WERI-Rb-1 (cell line): Measurements from ENCODE around the gene EDN3.

ENCODE experiments used
- DNase-seq: peaks from one replicate; pipeline ENCODE4 v3.0.0-alpha.2; 2020
- H3K27ac ChIP-seq: fragments of 250-450 bp; sonication (Bioruptor Pico); 2 replicates; pipeline ENCODE4 v1.5.1; 2020; ENCODE audit warnings: mild to moderate bottlenecking, moderate library complexity
- H3K27me3 ChIP-seq: fragments of 250-450 bp; sonication (Bioruptor Pico); 2 replicates; pipeline ENCODE4 v1.5.1; 2021; ENCODE audit warnings: mild to moderate bottlenecking, low read depth, moderate library complexity; ENCODE audit not compliant: insufficient read depth, severe bottlenecking
- H3K36me3 ChIP-seq: fragments of 250-450 bp; sonication (Bioruptor Pico); 2 replicates; pipeline ENCODE4 v1.5.1; 2020; ENCODE audit warnings: mild to moderate bottlenecking, moderate library complexity
- H3K4me3 ChIP-seq: 2 replicates; pipeline ENCODE4 v1.5.1; 2011; ENCODE audit warnings: low read depth, mild to moderate bottlenecking, control low read depth, low read length
- H3K9me3 ChIP-seq: fragments of 250-450 bp; sonication (Bioruptor Pico); 2 replicates; pipeline ENCODE4 v1.5.1; 2021; ENCODE audit warnings: mild to moderate bottlenecking, moderate library complexity; ENCODE audit not compliant: severe bottlenecking
- CTCF ChIP-seq: IDR thresholded peaks from 2 replicates; pipeline ENCODE4 v1.5.1; 2011; ENCODE audit warnings: low read depth, mild to moderate bottlenecking, control low read depth, inconsistent platforms, low read length

Gene EDN3

GRCh38 chr20:59350330-59351156, 50.1 kb downstream of the EDN3 start:
- Histone ChIP-seq H3K9me3 (no peaks in the 10 kb centered on the region), H3K36me3 (no peaks in the 10 kb centered on the region), H3K27ac (no peak overlapping the region), H3K4me3 (no peak overlapping the region), H3K27me3 (no peaks in the 10 kb centered on the region)
- no peak for DNase-seq
- no peak for TF ChIP-seq CTCF

- no peaks in the 10 kb centered on the region for H3K36me3 ChIP-seq
- no peaks in the 10 kb centered on the region for H3K9me3 ChIP-seq
- no peaks in the 10 kb centered on the region for H3K27me3 ChIP-seq
- no peak overlapping the region for H3K27ac ChIP-seq
- no peak for DNase-seq
- no peak for TF ChIP-seq CTCF
- H3K4me3 ChIP-seq: no peak overlapping the region
Observed at GRCh38 chr20:59351157-59352040, 51.0 kb downstream of the EDN3 start.

- no peaks in the 10 kb centered on the region for H3K9me3 ChIP-seq
Observed at GRCh38 chr20:59352541-59352940, 52.1 kb downstream of the EDN3 start.

GRCh38 chr20:59352990-59353389, 52.6 kb downstream of the EDN3 start:
- DNase-seq: no peak
- H3K27ac ChIP-seq: no peak overlapping the region
- H3K27me3 ChIP-seq: no peaks in the 10 kb centered on the region
- no peaks in the 10 kb centered on the region for H3K9me3 ChIP-seq
- H3K4me3 ChIP-seq: no peak overlapping the region
- TF ChIP-seq CTCF: no peak
- no peaks in the 10 kb centered on the region for H3K36me3 ChIP-seq

More at GRCh38 chr20:59352541-59352940, 52.1 kb downstream of the EDN3 start:
- H3K36me3 ChIP-seq: no peaks in the 10 kb centered on the region
- DNase-seq: no peak
- no peak overlapping the region for H3K27ac ChIP-seq
- TF ChIP-seq CTCF: no peak
- no peak overlapping the region for H3K4me3 ChIP-seq
- H3K27me3 ChIP-seq: no peaks in the 10 kb centered on the region

- Histone ChIP-seq H3K27ac (no peak overlapping the region), H3K9me3 (no peaks in the 10 kb centered on the region), H3K27me3 (no peaks in the 10 kb centered on the region), H3K4me3 (no peak overlapping the region), H3K36me3 (no peaks in the 10 kb centered on the region)
- DNase-seq: no peak
- TF ChIP-seq CTCF: no peak
Observed at GRCh38 chr20:59354460-59354859, 54.0 kb downstream of the EDN3 start.
